H1 (cell line): ENCODE measurements around the gene SMARCA5. TPM values are rescaled to one million over a fixed set of nuclear protein-coding genes. Genes with fewer than 3 reads are reported as not detected.

Source experiments
- POU5F1 ChIP-seq: IDR thresholded peaks from 2 replicates; pipeline ENCODE4 v1.6.1; 2011; ENCODE audit warnings: low read depth, mild to moderate bottlenecking, low read length, moderate library complexity
- SIRT6 ChIP-seq: IDR thresholded peaks from one replicate; pipeline ENCODE4 v1.7.1; 2012; ENCODE audit warnings: low read length, inconsistent platforms
- SP4 ChIP-seq: IDR thresholded peaks from 2 replicates; pipeline ENCODE4 v1.6.1; 2012; ENCODE audit warnings: low read length, inconsistent platforms
- polyA plus RNA-seq, 7 experiments: library from polyadenylated mRNA; depleted of rRNA in 3 of 7; stranded (reverse) in 5 of 7; unstranded in 2 of 7; fragments of >200 nt in 5 of 7; fragments of 200-250 nt in 2 of 7; gene quantifications; 1 replicate in 5 of 7; 2 replicates in 1 of 7; 4 replicates in 1 of 7; pipeline versions ENCODE4 v1.2.1 to v1.2.3, GENCODE V29; 2011 to 2013; ENCODE audit warnings: missing spikeins in 2 of 7, mixed read lengths in 2 of 7
- total RNA-seq: library from RNA; stranded (reverse); fragmentation: NEBNext Ultra II Directional; extraction: Animal tissue kit (Norgen Biotek cat#: 25700); gene quantifications from 2 replicates; pipeline ENCODE4 v1.2.1, GENCODE V29; 2021
- TF ChIP-seq, protein P1 (sequence below): fragments of 300-600 bp; sonication (generic); IDR thresholded peaks from 2 replicates; pipeline ENCODE4 v1.7.1; 2012; ENCODE audit warnings: low read length, moderate library complexity, mild to moderate bottlenecking, inconsistent platforms; ENCODE audit not compliant: insufficient replicate concordance

SMARCA5 gene
- total and polyA plus RNA-seq, 2 of the 8 experiments (the other 6 are each of a cell fraction or from before 2014, with no cell fraction given) = 13.9 to 112 TPM

DNA sequence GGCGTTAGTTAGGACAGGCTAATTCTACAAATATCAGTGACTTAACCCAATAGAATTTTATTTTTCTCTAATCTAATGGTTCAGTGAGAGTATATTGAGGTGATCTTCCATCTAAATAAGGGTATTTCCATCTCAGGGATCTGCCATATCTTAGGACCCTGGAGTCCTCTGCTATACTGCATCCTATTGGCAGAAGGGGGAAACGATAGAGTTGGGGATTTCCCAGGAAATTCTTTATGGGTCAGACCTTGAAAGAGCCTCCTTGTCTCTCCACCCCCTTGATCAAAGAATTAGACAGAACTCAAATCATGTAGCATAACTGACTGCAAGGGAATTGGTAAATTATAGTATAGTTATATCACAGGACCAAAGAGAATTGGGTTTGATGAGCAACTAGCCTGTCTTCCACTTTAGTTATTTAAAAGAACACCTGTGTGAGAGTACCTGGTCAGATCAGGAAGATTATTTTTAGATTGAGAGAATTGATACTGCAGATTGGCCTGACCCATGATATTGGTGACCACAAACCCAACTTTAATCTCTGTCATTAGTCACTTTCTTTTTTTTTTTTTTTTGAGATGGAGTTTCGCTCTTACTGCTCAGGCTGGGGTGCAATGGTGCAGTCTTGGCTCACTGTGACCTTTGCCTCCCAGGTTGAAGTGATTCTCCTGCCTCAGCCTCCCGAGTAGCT lies 25.6 kb downstream of the SMARCA5 start (continued):
- TF ChIP-seq, protein P1, sequence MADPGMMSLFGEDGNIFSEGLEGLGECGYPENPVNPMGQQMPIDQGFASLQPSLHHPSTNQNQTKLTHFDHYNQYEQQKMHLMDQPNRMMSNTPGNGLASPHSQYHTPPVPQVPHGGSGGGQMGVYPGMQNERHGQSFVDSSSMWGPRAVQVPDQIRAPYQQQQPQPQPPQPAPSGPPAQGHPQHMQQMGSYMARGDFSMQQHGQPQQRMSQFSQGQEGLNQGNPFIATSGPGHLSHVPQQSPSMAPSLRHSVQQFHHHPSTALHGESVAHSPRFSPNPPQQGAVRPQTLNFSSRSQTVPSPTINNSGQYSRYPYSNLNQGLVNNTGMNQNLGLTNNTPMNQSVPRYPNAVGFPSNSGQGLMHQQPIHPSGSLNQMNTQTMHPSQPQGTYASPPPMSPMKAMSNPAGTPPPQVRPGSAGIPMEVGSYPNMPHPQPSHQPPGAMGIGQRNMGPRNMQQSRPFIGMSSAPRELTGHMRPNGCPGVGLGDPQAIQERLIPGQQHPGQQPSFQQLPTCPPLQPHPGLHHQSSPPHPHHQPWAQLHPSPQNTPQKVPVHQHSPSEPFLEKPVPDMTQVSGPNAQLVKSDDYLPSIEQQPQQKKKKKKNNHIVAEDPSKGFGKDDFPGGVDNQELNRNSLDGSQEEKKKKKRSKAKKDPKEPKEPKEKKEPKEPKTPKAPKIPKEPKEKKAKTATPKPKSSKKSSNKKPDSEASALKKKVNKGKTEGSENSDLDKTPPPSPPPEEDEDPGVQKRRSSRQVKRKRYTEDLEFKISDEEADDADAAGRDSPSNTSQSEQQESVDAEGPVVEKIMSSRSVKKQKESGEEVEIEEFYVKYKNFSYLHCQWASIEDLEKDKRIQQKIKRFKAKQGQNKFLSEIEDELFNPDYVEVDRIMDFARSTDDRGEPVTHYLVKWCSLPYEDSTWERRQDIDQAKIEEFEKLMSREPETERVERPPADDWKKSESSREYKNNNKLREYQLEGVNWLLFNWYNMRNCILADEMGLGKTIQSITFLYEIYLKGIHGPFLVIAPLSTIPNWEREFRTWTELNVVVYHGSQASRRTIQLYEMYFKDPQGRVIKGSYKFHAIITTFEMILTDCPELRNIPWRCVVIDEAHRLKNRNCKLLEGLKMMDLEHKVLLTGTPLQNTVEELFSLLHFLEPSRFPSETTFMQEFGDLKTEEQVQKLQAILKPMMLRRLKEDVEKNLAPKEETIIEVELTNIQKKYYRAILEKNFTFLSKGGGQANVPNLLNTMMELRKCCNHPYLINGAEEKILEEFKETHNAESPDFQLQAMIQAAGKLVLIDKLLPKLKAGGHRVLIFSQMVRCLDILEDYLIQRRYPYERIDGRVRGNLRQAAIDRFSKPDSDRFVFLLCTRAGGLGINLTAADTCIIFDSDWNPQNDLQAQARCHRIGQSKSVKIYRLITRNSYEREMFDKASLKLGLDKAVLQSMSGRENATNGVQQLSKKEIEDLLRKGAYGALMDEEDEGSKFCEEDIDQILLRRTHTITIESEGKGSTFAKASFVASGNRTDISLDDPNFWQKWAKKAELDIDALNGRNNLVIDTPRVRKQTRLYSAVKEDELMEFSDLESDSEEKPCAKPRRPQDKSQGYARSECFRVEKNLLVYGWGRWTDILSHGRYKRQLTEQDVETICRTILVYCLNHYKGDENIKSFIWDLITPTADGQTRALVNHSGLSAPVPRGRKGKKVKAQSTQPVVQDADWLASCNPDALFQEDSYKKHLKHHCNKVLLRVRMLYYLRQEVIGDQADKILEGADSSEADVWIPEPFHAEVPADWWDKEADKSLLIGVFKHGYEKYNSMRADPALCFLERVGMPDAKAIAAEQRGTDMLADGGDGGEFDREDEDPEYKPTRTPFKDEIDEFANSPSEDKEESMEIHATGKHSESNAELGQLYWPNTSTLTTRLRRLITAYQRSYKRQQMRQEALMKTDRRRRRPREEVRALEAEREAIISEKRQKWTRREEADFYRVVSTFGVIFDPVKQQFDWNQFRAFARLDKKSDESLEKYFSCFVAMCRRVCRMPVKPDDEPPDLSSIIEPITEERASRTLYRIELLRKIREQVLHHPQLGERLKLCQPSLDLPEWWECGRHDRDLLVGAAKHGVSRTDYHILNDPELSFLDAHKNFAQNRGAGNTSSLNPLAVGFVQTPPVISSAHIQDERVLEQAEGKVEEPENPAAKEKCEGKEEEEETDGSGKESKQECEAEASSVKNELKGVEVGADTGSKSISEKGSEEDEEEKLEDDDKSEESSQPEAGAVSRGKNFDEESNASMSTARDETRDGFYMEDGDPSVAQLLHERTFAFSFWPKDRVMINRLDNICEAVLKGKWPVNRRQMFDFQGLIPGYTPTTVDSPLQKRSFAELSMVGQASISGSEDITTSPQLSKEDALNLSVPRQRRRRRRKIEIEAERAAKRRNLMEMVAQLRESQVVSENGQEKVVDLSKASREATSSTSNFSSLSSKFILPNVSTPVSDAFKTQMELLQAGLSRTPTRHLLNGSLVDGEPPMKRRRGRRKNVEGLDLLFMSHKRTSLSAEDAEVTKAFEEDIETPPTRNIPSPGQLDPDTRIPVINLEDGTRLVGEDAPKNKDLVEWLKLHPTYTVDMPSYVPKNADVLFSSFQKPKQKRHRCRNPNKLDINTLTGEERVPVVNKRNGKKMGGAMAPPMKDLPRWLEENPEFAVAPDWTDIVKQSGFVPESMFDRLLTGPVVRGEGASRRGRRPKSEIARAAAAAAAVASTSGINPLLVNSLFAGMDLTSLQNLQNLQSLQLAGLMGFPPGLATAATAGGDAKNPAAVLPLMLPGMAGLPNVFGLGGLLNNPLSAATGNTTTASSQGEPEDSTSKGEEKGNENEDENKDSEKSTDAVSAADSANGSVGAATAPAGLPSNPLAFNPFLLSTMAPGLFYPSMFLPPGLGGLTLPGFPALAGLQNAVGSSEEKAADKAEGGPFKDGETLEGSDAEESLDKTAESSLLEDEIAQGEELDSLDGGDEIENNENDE = no peak
- TF ChIP-seq POU5F1 (no peak), SP4 (no peak), SIRT6 (no peak)
- TF ChIP-seq, all 59 proteins: peak for 0
